HCT116 (cell line): Measurements from ENCODE around the gene NPL. TPM values are rescaled to one million over a fixed set of nuclear protein-coding genes. Genes with fewer than 3 reads are reported as not detected.

Experiments used
- ATAC-seq: fragments of 200-7000 bp; cut with Tn5 transposase; 2 replicates; pipeline ENCODE4 v1.9.1; 2020; ENCODE audit warnings: mild to moderate bottlenecking, moderate library complexity
- BruUV-seq: library from RNA; stranded (reverse); fragments of 400-500 nt; replicated peaks from 2 replicates; lab custom pipeline; 2021; lab: Mats Ljungman, UMichigan
- CTCF ChIA-PET: fragments of 300-600 bp; sonication (Branson Sonifier 250); formaldehyde crosslinking; loops from one replicate; lab custom pipeline; 2021; ENCODE audit warnings: antibody characterized with exemption; lab: Charles Lee
- POLR2A ChIA-PET: fragments of 300-600, 350-600 bp; sonication (Branson Sonifier 250); formaldehyde crosslinking; loops from one replicate; lab custom pipeline; 2021; ENCODE audit warnings: antibody characterized with exemption; lab: Charles Lee
- RAD21 ChIA-PET, 2 experiments: fragments of 300-600 bp; sonication (Branson Sonifier 250); formaldehyde crosslinking; loops; one replicate each; lab custom pipeline; 2023; ENCODE audit warnings: low total read pairs in 2 of 2; ENCODE audit not compliant: uncharacterized antibody in 2 of 2, unreplicated experiment in 2 of 2, low non-redundant PET in 1 of 2; lab: Charles Lee
- DNase-seq: peaks from one replicate; pipeline ENCODE4 v3.0.0-alpha.2; 2010; ENCODE audit warnings: low read depth, low spot score
- H2AFZ ChIP-seq: fragments of 200-600 bp; shearing (Covaris generic), sonication (generic); 2 replicates; pipeline ENCODE4 v1.6.1; 2017; ENCODE audit warnings: low read depth, mixed run types, mixed read lengths, antibody characterized with exemption, low read length; ENCODE audit not compliant: poor library complexity, severe bottlenecking
- H3K27ac ChIP-seq: 2 replicates; pipeline ENCODE4 v1.5.1; 2012; ENCODE audit warnings: low read depth, low read length
- H3K27me3 ChIP-seq: fragments of 200-600 bp; sonication (generic); 2 replicates; pipeline ENCODE4 v1.6.1; 2016; ENCODE audit warnings: mixed run types, low read length, mixed read lengths; ENCODE audit not compliant: insufficient read depth
- H3K36me3 ChIP-seq, 2 experiments: fragments of 200-500 bp in 1 of 2; fragments of 200-600 bp in 1 of 2; sonication (Bioruptor generic) in 1 of 2; sonication (generic) in 1 of 2; 2 replicates each; pipeline versions ENCODE4 v1.5.1 to v1.6.1; 2014 to 2016; ENCODE audit warnings: low read length in 2 of 2, inconsistent platforms in 1 of 2, mixed read lengths in 1 of 2, mixed run types in 1 of 2; ENCODE audit not compliant: insufficient read depth in 2 of 2, control insufficient read depth in 1 of 2
- H3K4me1 ChIP-seq, 2 experiments: fragments of 200-600 bp in 1 of 2; sonication (generic) in 1 of 2; 2 replicates each; pipeline versions ENCODE4 v1.5.1 to v1.6.1; 2012 to 2017; ENCODE audit warnings: low read length in 2 of 2, inconsistent platforms in 1 of 2, mild to moderate bottlenecking in 1 of 2, mixed read lengths in 1 of 2, mixed run types in 1 of 2, moderate library complexity in 1 of 2; ENCODE audit not compliant: insufficient read depth in 2 of 2, control insufficient read depth in 1 of 2
- H3K4me2 ChIP-seq: fragments of 200-600 bp; sonication (generic); 2 replicates; pipeline ENCODE4 v1.6.1; 2017; ENCODE audit warnings: mixed run types, low read length, mixed read lengths
- H3K4me3 ChIP-seq, 2 experiments: fragments of 200-600 bp in 1 of 2; sonication (generic) in 1 of 2; replicated peaks in 1 of 2; 2 replicates each; pipeline ENCODE4 v1.5.1; 2011 to 2016; ENCODE audit warnings: low read length in 2 of 2, control low read depth in 1 of 2, low read depth in 1 of 2, mild to moderate bottlenecking in 1 of 2, mixed read lengths in 1 of 2, mixed run types in 1 of 2
- H3K79me2 ChIP-seq: fragments of 200-600 bp; sonication (generic); 2 replicates; pipeline ENCODE4 v1.6.1; 2017; ENCODE audit warnings: mild to moderate bottlenecking, mixed run types, low read length, moderate library complexity, mixed read lengths; ENCODE audit not compliant: insufficient read depth
- H3K9ac ChIP-seq: fragments of 200-600 bp; sonication (generic); 2 replicates; pipeline ENCODE4 v1.6.1; 2016; ENCODE audit warnings: low read length, mixed read lengths
- H3K9me2 ChIP-seq: fragments of 200-600 bp; sonication (generic), shearing (Covaris generic); 2 replicates; pipeline ENCODE4 v1.6.1; 2017; ENCODE audit warnings: mixed run types, mild to moderate bottlenecking, moderate library complexity; ENCODE audit not compliant: insufficient read depth
- H3K9me3 ChIP-seq, 2 experiments: fragments of 200-500 bp in 1 of 2; fragments of 200-600 bp in 1 of 2; sonication (Bioruptor generic) in 1 of 2; sonication (generic) in 1 of 2; 2 replicates each; pipeline ENCODE4 v1.6.1; 2014 to 2017; ENCODE audit warnings: low read length in 2 of 2, mixed read lengths in 2 of 2, inconsistent platforms in 1 of 2, low read depth in 1 of 2, mild to moderate bottlenecking in 1 of 2, mixed run types in 1 of 2, moderate library complexity in 1 of 2; ENCODE audit not compliant: control insufficient read depth in 1 of 2, insufficient read depth in 1 of 2
- H4K20me1 ChIP-seq: fragments of 200-600 bp; sonication (generic), shearing (Covaris generic); 2 replicates; pipeline ENCODE4 v1.6.1; 2017; ENCODE audit warnings: mixed run types, mild to moderate bottlenecking, moderate library complexity; ENCODE audit not compliant: insufficient read depth
- ATF3 ChIP-seq: IDR thresholded peaks from 2 replicates; pipeline ENCODE4 v1.6.1; 2012
- CBX3 ChIP-seq: IDR thresholded peaks from 2 replicates; pipeline ENCODE4 v1.6.1; 2012; ENCODE audit warnings: low read depth
- CEBPB ChIP-seq: IDR thresholded peaks from 2 replicates; pipeline ENCODE4 v1.6.1; 2012; ENCODE audit warnings: low read depth
- EGR1 ChIP-seq: IDR thresholded peaks from 2 replicates; pipeline ENCODE4 v1.6.1; 2012; ENCODE audit warnings: low read depth
- ELF1 ChIP-seq: IDR thresholded peaks from 2 replicates; pipeline ENCODE4 v1.6.1; 2012; ENCODE audit warnings: low read depth, borderline replicate concordance
- EZH2 ChIP-seq: fragments of 200-600 bp; sonication (generic); IDR thresholded peaks from 2 replicates; pipeline ENCODE4 v1.6.1; 2017; ENCODE audit warnings: antibody characterized with exemption, mixed run types
- EZH2phosphoT487 ChIP-seq: fragments of 200-600 bp; IDR thresholded peaks from 2 replicates; pipeline ENCODE4 v1.6.1; 2018; ENCODE audit warnings: antibody characterized with exemption, borderline replicate concordance
- FOSL1 ChIP-seq: IDR thresholded peaks from 2 replicates; pipeline ENCODE4 v1.6.1; 2012; ENCODE audit warnings: low read depth
- JUND ChIP-seq: IDR thresholded peaks from 2 replicates; pipeline ENCODE4 v1.6.1; 2012
- MAX ChIP-seq: IDR thresholded peaks from 2 replicates; pipeline ENCODE4 v1.6.1; 2012
- POLR2A ChIP-seq: IDR thresholded peaks from 2 replicates; pipeline ENCODE4 v1.7.0; 2011; ENCODE audit warnings: borderline replicate concordance; ENCODE audit not compliant: insufficient read depth, insufficient read length; ENCODE audit errors: extremely low read depth
- REST ChIP-seq: IDR thresholded peaks from 2 replicates; pipeline ENCODE4 v1.6.1; 2012; ENCODE audit warnings: low read depth
- SIN3A ChIP-seq: IDR thresholded peaks from 2 replicates; pipeline ENCODE4 v1.6.1; 2012; ENCODE audit warnings: low read depth
- SP1 ChIP-seq: IDR thresholded peaks from 2 replicates; pipeline ENCODE4 v1.6.1; 2012; ENCODE audit warnings: low read depth
- SRF ChIP-seq: IDR thresholded peaks from 2 replicates; pipeline ENCODE4 v1.6.1; 2012; ENCODE audit warnings: low read depth
- ZBTB33 ChIP-seq: IDR thresholded peaks from 2 replicates; pipeline ENCODE4 v1.6.1; 2011; ENCODE audit warnings: mild to moderate bottlenecking, low read length, moderate library complexity; ENCODE audit not compliant: insufficient replicate concordance; ENCODE audit errors: extremely low read depth
- ZNF274 ChIP-seq: fragments of 200-500 bp; sonication (Bioruptor generic); IDR thresholded peaks from 2 replicates; pipeline ENCODE4 v1.6.1; 2014; ENCODE audit warnings: mild to moderate bottlenecking, low read depth, low read length, inconsistent platforms
- intact Hi-C: fragments of 100-400 bp; cut with micrococcal nuclease; formaldehyde crosslinking; loops from 2 replicates; pipeline ENCODE4 v1.10.0; 2022
- total RNA-seq: library from RNA; stranded (reverse); gene quantifications from one replicate; pipeline ENCODE4 v1.2.1, GENCODE V29; 2021; ENCODE audit not compliant: unreplicated experiment

NPL gene
- total RNA-seq, 1 experiment from 2014 or later: 0.39 TPM

- no peak for TF ChIP-seq ZBTB33
- TF ChIP-seq CEBPB: no peak
Measured at GRCh38 chr1:182752077-182752988, 37.2 kb upstream of the NPL start (continued).

GRCh38 chr1:182754087-182754486 is 35.5 kb upstream of the NPL start:
- BruUV-seq: no TSS peak
- Histone ChIP-seq H3K36me3 (no peaks in the 10 kb centered on the region), H3K27me3 (no peaks in the 10 kb centered on the region), H4K20me1 (no peaks in the 10 kb centered on the region), H3K79me2 (no peaks in the 10 kb centered on the region), H3K4me1 (no peaks in the 10 kb centered on the region), H3K4me2 (no peak overlapping the region), H2AFZ (no peak overlapping the region), H3K4me3 (no peak overlapping the region), H3K27ac (no peak overlapping the region), H3K9me3 (no peaks in the 10 kb centered on the region), H3K9me2 (no peaks in the 10 kb centered on the region), H3K9ac (no peak overlapping the region)
- CTCF ChIA-PET: interaction anchor here (1.0 kb wide), 1 partner anchor 33 kb away, joined by 3 read pairs; no protein-coding TSS in a partner anchor
- RAD21 ChIA-PET: no interaction called here
- no peak for ATAC-seq
- intact Hi-C loops: no loop called here
- DNase-seq: no peak
- POLR2A ChIA-PET: no interaction called here
- TF ChIP-seq JUND (no peak), FOSL1 (no peak), SP1 (no peak), CEBPB (no peak), MAX (no peak), ATF3 (no peak), POLR2A (no peak), SIN3A (no peak), CBX3 (no peak), EZH2 (no peak), SRF (no peak), EZH2phosphoT487 (no peak), ZNF274 (no peak), ZBTB33 (no peak), EGR1 (no peak), ELF1 (no peak), REST (no peak)
